Lung (tissue), 16 donors: ENCODE data around the gene KICS2. TPM values are rescaled to one million over a fixed set of nuclear protein-coding genes. Genes with fewer than 3 reads are reported as not detected.

Source experiments
- ATAC-seq: fragments of 200-7000 bp; cut with Tn5 transposase; one replicate; pipeline ENCODE4 v1.9.1; 2020; ENCODE audit warnings: moderate number of reproducible peaks; ENCODE audit not compliant: insufficient read depth, low FRiP score
- DNase-seq, 3 donors: peaks; one replicate each; pipeline ENCODE4 v3.0.0-alpha.2; 2013 to 2017
- H3K27ac ChIP-seq, 2 donors: one replicate each; pipeline ENCODE4 v1.5.1; 2013; ENCODE audit warnings: mild to moderate bottlenecking in 2 of 2, moderate library complexity in 2 of 2, control low read depth in 1 of 2, inconsistent platforms in 1 of 2, low read depth in 1 of 2, low read length in 1 of 2
- H3K27me3 ChIP-seq, 3 donors: one replicate each; pipeline ENCODE4 v1.5.1; 2013; ENCODE audit warnings: low read length in 2 of 3; ENCODE audit not compliant: control insufficient read depth in 3 of 3, insufficient read depth in 3 of 3
- H3K36me3 ChIP-seq, 4 donors: one replicate each; pipeline ENCODE4 v1.5.1; 2013; ENCODE audit warnings: low read length in 4 of 4, mild to moderate bottlenecking in 1 of 4, moderate library complexity in 1 of 4; ENCODE audit not compliant: control insufficient read depth in 4 of 4, insufficient read depth in 4 of 4
- H3K4me1 ChIP-seq, 5 donors: one replicate each; pipeline ENCODE4 v1.5.1; 2013; ENCODE audit warnings: low read length in 5 of 5, mild to moderate bottlenecking in 2 of 5, moderate library complexity in 1 of 5; ENCODE audit not compliant: control insufficient read depth in 5 of 5, insufficient read depth in 5 of 5
- H3K4me3 ChIP-seq: one replicate; pipeline ENCODE4 v1.5.1; 2013; ENCODE audit warnings: mild to moderate bottlenecking, control low read depth, moderate library complexity
- H3K9ac ChIP-seq, 2 donors: one replicate each; pipeline ENCODE4 v1.5.1; 2013; ENCODE audit warnings: low read length in 2 of 2, control low read depth in 1 of 2; ENCODE audit not compliant: insufficient read depth in 1 of 2
- H3K9me3 ChIP-seq, 4 donors: one replicate each; pipeline ENCODE4 v1.5.1; 2013; ENCODE audit warnings: low read length in 3 of 4, mild to moderate bottlenecking in 1 of 4, moderate library complexity in 1 of 4; ENCODE audit not compliant: control insufficient read depth in 4 of 4, insufficient read depth in 3 of 4
- CTCF ChIP-seq: IDR thresholded peaks from 2 replicates; pipeline ENCODE4 v1.5.1; 2012; ENCODE audit warnings: mild to moderate bottlenecking; ENCODE audit errors: control extremely low read depth, extremely low read depth
- WGBS, 2 donors: extraction: QIAGEN DNeasy Blood & Tissue Kit; methylation state at CpG; one replicate each; pipeline ENCODE4 v1.1.7; 2013; 5-methylcytosine and 5-hydroxymethylcytosine counted together
- long read RNA-seq, 5 donors: transcript quantifications; one replicate each; lab custom pipeline, GENCODE V29; 2026
- polyA plus RNA-seq, 2 donors: library from polyadenylated mRNA; stranded (reverse); fragments of 200-250 nt; gene quantifications; one replicate each; pipeline ENCODE4 v1.2.1, GENCODE V29; 2013
- total RNA-seq, 2 donors: library from RNA; depleted of rRNA in 1 of 2; stranded (reverse); fragments of >200 nt in 1 of 2; gene quantifications; one replicate each; pipeline ENCODE4 v1.2.1, GENCODE V29; 2014 to 2021
- donor health status: control.
- donor health status: control.
- donor health status: Bipolar disorder and iron deficiency.
- donor health status: healthy.
- donor health status: DM: yes; HTN: yes; CAD: no.

The KICS2 gene
- 1 to 10 TPM; 7.1 to 8.2 TPM for total RNA-seq
- 1 to 10 TPM; 3.4 to 4.6 TPM for polyA plus RNA-seq
- long read RNA-seq, donor 1, full-length matches to known transcripts, result 1 of 1 reads
- long read RNA-seq, donor 1, partial matches to known transcripts, result 0 of 1 reads
- long read RNA-seq, donor 1, other reads (novel, unspliced or antisense), result 0 of 1 reads
- long read RNA-seq, donor 2, partial matches to known transcripts, result 0 of 1 reads
- long read RNA-seq, donor 2, other reads (novel, unspliced or antisense), result 0 of 1 reads
- long read RNA-seq, donor 3, result 0 reads
- long read RNA-seq, donor 4, full-length matches to known transcripts, result 5 of 5 reads
- long read RNA-seq, donor 4, partial matches to known transcripts, result 0 of 5 reads
- long read RNA-seq, donor 4, other reads (novel, unspliced or antisense), result 0 of 5 reads
- long read RNA-seq, donor 5, full-length matches to known transcripts, result 4 of 4 reads
- long read RNA-seq, donor 5, partial matches to known transcripts, result 0 of 4 reads
- long read RNA-seq, donor 5, other reads (novel, unspliced or antisense), result 0 of 4 reads

DNA sequence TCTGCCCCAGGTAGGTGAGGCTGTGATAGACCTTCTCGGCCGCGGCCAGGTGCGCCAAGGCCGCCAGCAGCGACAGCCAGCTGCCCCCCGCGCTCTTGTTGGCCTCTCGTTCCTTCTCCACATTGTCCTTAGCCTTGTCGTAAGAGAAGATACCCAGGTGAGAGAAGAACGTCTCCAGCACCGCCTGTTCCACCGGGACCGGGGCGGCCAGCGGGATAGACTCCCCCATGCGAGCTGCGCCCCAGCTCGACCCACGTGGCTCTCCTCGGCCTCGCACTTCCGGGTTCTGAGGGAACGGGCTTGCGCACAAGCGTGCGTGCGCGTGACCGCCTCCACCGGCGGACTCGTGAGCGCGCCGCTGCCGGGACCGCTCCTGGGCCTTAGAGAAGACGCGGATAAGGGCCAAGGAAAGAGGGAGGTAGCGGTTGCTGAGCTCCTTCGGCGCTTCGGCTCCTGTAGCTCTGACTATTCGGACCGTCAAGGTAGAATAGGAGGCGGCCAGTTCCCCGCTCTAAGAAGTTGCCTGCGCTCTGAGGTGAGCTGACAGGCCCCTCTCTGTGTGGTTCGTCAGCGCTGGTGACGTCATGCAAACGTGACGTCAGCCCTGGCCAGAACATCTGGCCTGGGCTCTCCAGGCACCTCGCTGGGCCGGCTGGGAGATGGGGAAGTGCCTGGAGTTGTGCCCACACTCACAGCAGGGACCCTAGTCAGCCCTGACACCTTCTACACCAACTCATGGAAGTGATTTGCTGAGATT lies at the start of gene KICS2:
Gene KICS2, minus strand, starts transcription at position 288 of the 757 bp plus-strand sequence. Its CDS starts 59 bp downstream, at position 229.
- H3K36me3 ChIP-seq, result no peaks in the 10 kb centered on the region
- H3K9me3 ChIP-seq, result no peaks in the 10 kb centered on the region
- H3K27ac ChIP-seq, result peak within 1 kb of the TSS; percentile 93 to 98
- peak within 1 kb of the TSS; percentile 85 for H3K4me3 ChIP-seq
- H3K27me3 ChIP-seq, result no peaks in the 10 kb centered on the region
- H3K9ac ChIP-seq, result peak within 1 kb of the TSS; percentile 57 to 78
- peak; percentile 99 for ATAC-seq
- 0% methylated on average over 56 of the region's 56 CpGs for WGBS, 2 donors
- peaks cover 0 to 6% (median 3%) of the 10 kb centered on the region in 5 donors for H3K4me1 ChIP-seq
- DNase-seq, result peak; percentile 93 to 97 (median 95)
- TF ChIP-seq CTCF, result no peak

GRCh38 chr12:64270411-64270810 lies 48.3 kb upstream of the KICS2 start:
- Histone ChIP-seq H3K27ac (no peak overlapping the region), H3K4me3 (no peak overlapping the region), H3K9ac (no peak overlapping the region), H3K36me3 (no peaks in the 10 kb centered on the region), H3K4me1 (no peaks in the 10 kb centered on the region), H3K9me3 (no peaks in the 10 kb centered on the region), H3K27me3 (no peaks in the 10 kb centered on the region)
- no peak for TF ChIP-seq CTCF
- no peak for DNase-seq
- ATAC-seq, result no peak
- WGBS, 2 donors, result 69 to 87% methylated on average over 1 of the region's 1 CpG

- DNase-seq (no peak), ATAC-seq (no peak)
- no peaks in the 10 kb centered on the region for H3K36me3 ChIP-seq
- TF ChIP-seq CTCF, result no peak
- H3K27me3 ChIP-seq, result no peaks in the 10 kb centered on the region
- 65 to 87% methylated on average over 2 of the region's 2 CpGs for WGBS, 2 donors
- H3K4me1 ChIP-seq, result no peaks in the 10 kb centered on the region
- no peak overlapping the region for H3K27ac ChIP-seq
- H3K9me3 ChIP-seq, result no peaks in the 10 kb centered on the region
- H3K4me3 ChIP-seq, result no peak overlapping the region
- H3K9ac ChIP-seq, result no peak overlapping the region
Observed at GRCh38 chr12:64269161-64269560, 47.1 kb upstream of the KICS2 start.
